ENCODE measurements around the gene FCN2. TPM values are rescaled to one million over a fixed set of nuclear protein-coding genes. Genes with fewer than 3 reads are reported as not detected.

Gene FCN2
- total RNA-seq, 1 donor: not detected

GRCh38 chr9:134875371-134875770 is 5.2 kb upstream of the FCN2 start:
- no peaks in the 10 kb centered on the region for H3K4me1 ChIP-seq (ENCODE audit: insufficient read depth, low read length)
- H3K9me3 ChIP-seq (ENCODE audit: low read depth, low read length): no peaks in the 10 kb centered on the region
- no peak overlapping the region for H3K4me3 ChIP-seq (ENCODE audit: insufficient read depth, low read length)
- H3K27me3 ChIP-seq (ENCODE audit: insufficient read depth, low read length): peaks cover 21% of the 10 kb centered on the region
- no peak overlapping the region for H2AFZ ChIP-seq (ENCODE audit: low read length)
- H4K20me1 ChIP-seq (ENCODE audit: insufficient read depth, low read length): no peaks in the 10 kb centered on the region
- no peak for DNase-seq (ENCODE audit: insufficient read length, low spot score, missing footprints)
- H3K27ac ChIP-seq (ENCODE audit: low read depth, low read length): no peak overlapping the region
- H3K4me2 ChIP-seq (ENCODE audit: insufficient read depth, low read length): no peak overlapping the region
- no peak for TF ChIP-seq CTCF (IDR thresholded peaks at IDR 0.05; ENCODE audit: extremely low read depth, low read depth, low read length)
- no peaks in the 10 kb centered on the region for H3K36me3 ChIP-seq (ENCODE audit: insufficient read depth, low read length)
- H3K79me2 ChIP-seq (ENCODE audit: insufficient read depth, low read length): no peaks in the 10 kb centered on the region

GRCh38 chr9:134877541-134877940 is 3.1 kb upstream of the FCN2 start:
- TF ChIP-seq CTCF (IDR thresholded peaks at IDR 0.05; ENCODE audit: extremely low read depth, low read depth, low read length): no peak
- Histone ChIP-seq H3K27ac (ENCODE audit: low read depth, low read length) (no peak overlapping the region), H3K79me2 (ENCODE audit: insufficient read depth, low read length) (no peaks in the 10 kb centered on the region), H2AFZ (ENCODE audit: low read length) (no peak overlapping the region), H3K9me3 (ENCODE audit: low read depth, low read length) (no peaks in the 10 kb centered on the region), H3K27me3 (ENCODE audit: insufficient read depth, low read length) (peaks cover 21% of the 10 kb centered on the region), H3K4me1 (ENCODE audit: insufficient read depth, low read length) (no peaks in the 10 kb centered on the region), H3K4me3 (ENCODE audit: insufficient read depth, low read length) (no peak overlapping the region), H4K20me1 (ENCODE audit: insufficient read depth, low read length) (no peaks in the 10 kb centered on the region), H3K4me2 (ENCODE audit: insufficient read depth, low read length) (no peak overlapping the region), H3K36me3 (ENCODE audit: insufficient read depth, low read length) (no peaks in the 10 kb centered on the region)
- DNase-seq (ENCODE audit: insufficient read length, low spot score, missing footprints): no peak

- no peaks in the 10 kb centered on the region for H3K4me1 ChIP-seq (ENCODE audit: insufficient read depth, low read length)
These were observed 736 bp upstream of the FCN2 start for GRCh38 chr9:134879664-134880483.

More at GRCh38 chr9:134879664-134880483, 736 bp upstream of the FCN2 start:
- TF ChIP-seq CTCF (IDR thresholded peaks at IDR 0.05; ENCODE audit: extremely low read depth, low read depth, low read length): no peak
- no peak for DNase-seq (ENCODE audit: insufficient read length, low spot score, missing footprints)
- no peaks in the 10 kb centered on the region for H3K79me2 ChIP-seq (ENCODE audit: insufficient read depth, low read length)
- H3K9me3 ChIP-seq (ENCODE audit: low read depth, low read length): no peaks in the 10 kb centered on the region
- no peak overlapping the region for H3K4me3 ChIP-seq (ENCODE audit: insufficient read depth, low read length)
- no peak overlapping the region for H3K27ac ChIP-seq (ENCODE audit: low read depth, low read length)
- peaks cover 16% of the 10 kb centered on the region for H3K27me3 ChIP-seq (ENCODE audit: insufficient read depth, low read length)
- no peaks in the 10 kb centered on the region for H4K20me1 ChIP-seq (ENCODE audit: insufficient read depth, low read length)
- no peak overlapping the region for H2AFZ ChIP-seq (ENCODE audit: low read length)
- H3K4me2 ChIP-seq (ENCODE audit: insufficient read depth, low read length): no peak overlapping the region
- no peaks in the 10 kb centered on the region for H3K36me3 ChIP-seq (ENCODE audit: insufficient read depth, low read length)

Measured in osteoblast (primary cell).